ENCODE results near the gene KIAA0825.

- no peak for TF ChIP-seq CTCF (IDR thresholded peaks at IDR 0.05)
- TF ChIP-seq POLR2A (IDR thresholded peaks at IDR 0.05): no peak
- no peak for TF ChIP-seq EP300 (IDR thresholded peaks at IDR 0.05)
These were observed 329.5 kb downstream of the KIAA0825 start for GRCh38 chr5:94288937-94289336.
